Measurements from ENCODE around the gene UBE2E1. TPM values are rescaled to one million over a fixed set of nuclear protein-coding genes. Genes with fewer than 3 reads are reported as not detected.

The UBE2E1 gene
- polyA plus RNA-seq, 3 donors: 156 to 163 (median 160) TPM

GRCh38 chr3:23793528-23794134, 12.1 kb upstream of the UBE2E1 start:
- no peak for DNase-seq (ENCODE audit: low read depth in 3 of 3, low spot score in 2 of 3)

GRCh38 chr3:23795096-23795495, 10.7 kb upstream of the UBE2E1 start:
- DNase-seq (ENCODE audit: low read depth in 3 of 3, low spot score in 2 of 3): no peak

- DNase-seq (ENCODE audit: low read depth in 3 of 3, low spot score in 2 of 3): no peak
Measured at GRCh38 chr3:23796518-23796917, 9.2 kb upstream of the UBE2E1 start.

- no peak for DNase-seq (ENCODE audit: low read depth in 3 of 3, low spot score in 2 of 3)
Measured at GRCh38 chr3:23797491-23797890, 8.3 kb upstream of the UBE2E1 start.

- no peak for DNase-seq (ENCODE audit: low read depth in 3 of 3, low spot score in 2 of 3)
Measured at GRCh38 chr3:23798456-23798855, 7.3 kb upstream of the UBE2E1 start.

GRCh38 chr3:23798876-23799275, 6.9 kb upstream of the UBE2E1 start:
- no peak for DNase-seq (ENCODE audit: low read depth in 3 of 3, low spot score in 2 of 3)

GRCh38 chr3:23800731-23801130, 5.0 kb upstream of the UBE2E1 start:
- DNase-seq (ENCODE audit: low read depth in 3 of 3, low spot score in 2 of 3): no peak

GRCh38 chr3:23804441-23805209, 1.1 kb upstream of the UBE2E1 start:
- no peak for DNase-seq (ENCODE audit: low read depth in 3 of 3, low spot score in 2 of 3)

- DNase-seq (ENCODE audit: low read depth in 3 of 3, low spot score in 2 of 3): no peak
Measured at GRCh38 chr3:23805210-23805632, 534 bp upstream of the UBE2E1 start.

GRCh38 chr3:23806534-23807423, 1.0 kb downstream of the UBE2E1 start:
- DNase-seq (ENCODE audit: low read depth in 3 of 3, low spot score in 2 of 3): no peak

- no peak for DNase-seq (ENCODE audit: low read depth in 3 of 3, low spot score in 2 of 3)
Measured at GRCh38 chr3:23807424-23808015, 1.8 kb downstream of the UBE2E1 start.

- DNase-seq (ENCODE audit: low read depth in 3 of 3, low spot score in 2 of 3): no peak
Measured at GRCh38 chr3:23808525-23808924, 2.8 kb downstream of the UBE2E1 start.

- no peak for DNase-seq (ENCODE audit: low read depth in 3 of 3, low spot score in 2 of 3)
Measured at GRCh38 chr3:23809294-23809693, 3.5 kb downstream of the UBE2E1 start.

GRCh38 chr3:23809840-23810342, 4.1 kb downstream of the UBE2E1 start:
- DNase-seq (ENCODE audit: low read depth in 3 of 3, low spot score in 2 of 3): no peak

- DNase-seq (ENCODE audit: low read depth in 3 of 3, low spot score in 2 of 3): no peak
Measured at GRCh38 chr3:23810343-23811184, 4.8 kb downstream of the UBE2E1 start.

- DNase-seq (ENCODE audit: low read depth in 3 of 3, low spot score in 2 of 3): no peak
Measured at GRCh38 chr3:23811185-23811527, 5.4 kb downstream of the UBE2E1 start.

- DNase-seq (ENCODE audit: low read depth in 3 of 3, low spot score in 2 of 3): no peak
Measured at GRCh38 chr3:23811919-23812318, 6.2 kb downstream of the UBE2E1 start.

- DNase-seq (ENCODE audit: low read depth in 3 of 3, low spot score in 2 of 3): no peak
Measured at GRCh38 chr3:23815879-23816278, 10.1 kb downstream of the UBE2E1 start.

- DNase-seq (ENCODE audit: low read depth in 3 of 3, low spot score in 2 of 3): no peak
Measured at GRCh38 chr3:23816721-23817120, 11.0 kb downstream of the UBE2E1 start.

All from right renal cortex interstitium (tissue), 3 donors.